ENCODE measurements around the gene GPR148.
"Not testable (repeated sequence)": the region's sequence is repeated elsewhere in the genome, so short reads cannot be mapped to it uniquely, and the experiment has no call there.

The GPR148 gene

GRCh38 chr2:130727286-130727924, 1.5 kb upstream of the GPR148 start:
- peak; percentile 29 for DNase-seq (ENCODE audit: extremely low read depth, low read depth)
- TF ChIP-seq CTCF (IDR thresholded peaks at IDR 0.05; ENCODE audit: low read depth, low read length): no peak

- no peak for DNase-seq (ENCODE audit: extremely low read depth, low read depth)
These were observed 839 bp upstream of the GPR148 start for GRCh38 chr2:130728007-130728454.

GRCh38 chr2:130729322-130730299, 741 bp downstream of the GPR148 start:
- DNase-seq (ENCODE audit: extremely low read depth, low read depth): no peak
- no peak for TF ChIP-seq CTCF (IDR thresholded peaks at IDR 0.05; ENCODE audit: low read depth, low read length)

More at GRCh38 chr2:130728007-130728454, 839 bp upstream of the GPR148 start:
- no peak for TF ChIP-seq CTCF (IDR thresholded peaks at IDR 0.05; ENCODE audit: low read depth, low read length)

- not testable (repeated sequence) for DNase-seq (ENCODE audit: extremely low read depth, low read depth)
These were observed 3.4 kb downstream of the GPR148 start for GRCh38 chr2:130732257-130732656.

GRCh38 chr2:130735200-130735599, 6.3 kb downstream of the GPR148 start:
- TF ChIP-seq CTCF (IDR thresholded peaks at IDR 0.05; ENCODE audit: low read depth, low read length): no peak
- no peak for DNase-seq (ENCODE audit: extremely low read depth, low read depth)

- DNase-seq (ENCODE audit: extremely low read depth, low read depth): no peak
- TF ChIP-seq CTCF (IDR thresholded peaks at IDR 0.05; ENCODE audit: low read depth, low read length): no peak
These were observed 7.6 kb downstream of the GPR148 start for GRCh38 chr2:130736487-130736886.

GRCh38 chr2:130737592-130737991, 8.7 kb downstream of the GPR148 start:
- DNase-seq (ENCODE audit: extremely low read depth, low read depth): no peak
- no peak for TF ChIP-seq CTCF (IDR thresholded peaks at IDR 0.05; ENCODE audit: low read depth, low read length)
